Omental fat pad (tissue), 4 donors: Measurements from ENCODE around the gene GPR137C. TPM values are rescaled to one million over a fixed set of nuclear protein-coding genes. Genes with fewer than 3 reads are reported as not detected.
"Not testable (repeated sequence)": the region's sequence is repeated elsewhere in the genome, so short reads cannot be mapped to it uniquely, and the experiment has no call there.

Experiments
- ATAC-seq: fragments of 150-250 bp; one replicate; pipeline ENCODE4 v1.9.1; 2016; ENCODE audit warnings: mild to moderate bottlenecking, moderate library complexity; ENCODE audit not compliant: low FRiP score
- DNase-seq: peaks from one replicate; pipeline ENCODE4 v3.0.0-alpha.2; 2019; ENCODE audit warnings: low spot score
- CTCF ChIP-seq, 3 donors: fragments of 450-650 bp; IDR thresholded peaks; one replicate each; pipeline ENCODE4 v1.5.1; 2016 to 2017; ENCODE audit warnings: antibody characterized with exemption in 3 of 3, mild to moderate bottlenecking in 3 of 3, moderate library complexity in 2 of 3
- total RNA-seq, 4 donors: library from RNA; depleted of rRNA; stranded (reverse); fragments of >200 nt; gene quantifications; one replicate each; pipeline ENCODE4 v1.1.0, GENCODE V29; 2016

Gene GPR137C
- total RNA-seq, 4 donors from 2014 or later = 0.25 to 1.1 (median 0.71) TPM

DNA sequence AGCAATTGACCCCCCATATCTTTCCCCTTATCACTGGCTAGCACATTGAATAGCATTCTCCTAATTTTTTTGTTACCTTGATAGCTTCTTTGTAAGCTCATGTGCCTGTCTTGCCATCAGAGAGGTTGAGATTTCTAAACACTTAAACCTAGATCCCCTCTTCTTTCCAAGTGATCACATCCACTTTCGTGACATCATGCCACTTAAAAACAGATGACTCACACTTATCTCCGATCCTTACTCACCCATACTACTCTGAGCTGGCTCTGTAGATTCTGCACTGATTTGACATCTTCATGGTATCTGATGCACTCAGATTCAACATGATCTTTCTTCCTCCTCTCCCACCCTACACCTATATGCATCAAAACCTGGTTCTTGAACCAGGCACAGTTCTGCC lies 10.5 kb downstream of the GPR137C start:
- DNase-seq = no peak
- ATAC-seq = no peak
- TF ChIP-seq CTCF (IDR thresholded peaks at IDR 0.05) = no peak

GRCh38 chr14:52568454-52568853 lies 15.8 kb downstream of the GPR137C start:
- DNase-seq, ATAC-seq: not testable (repeated sequence)

DNA sequence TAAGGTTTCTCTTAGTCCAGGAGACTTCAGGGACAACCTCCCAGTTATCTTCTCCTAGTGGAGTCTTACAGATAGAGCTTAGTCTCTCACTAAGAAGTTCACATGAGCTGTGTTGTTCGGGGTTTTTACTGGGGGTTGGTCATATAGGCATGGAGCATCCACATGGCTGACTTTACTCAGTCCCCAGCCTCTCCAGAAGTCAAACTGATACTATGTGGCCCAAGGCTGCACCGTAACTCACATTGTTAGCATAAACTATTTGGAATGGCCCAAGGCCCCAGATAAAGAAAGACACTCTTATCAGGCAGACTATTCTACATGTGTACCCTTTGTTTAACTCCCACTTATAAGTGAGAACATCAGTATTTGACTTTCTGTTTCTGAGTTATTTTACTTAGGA lies 23.2 kb downstream of the GPR137C start:
- no peak for ATAC-seq
- no peak for TF ChIP-seq CTCF (IDR thresholded peaks at IDR 0.05)

DNA sequence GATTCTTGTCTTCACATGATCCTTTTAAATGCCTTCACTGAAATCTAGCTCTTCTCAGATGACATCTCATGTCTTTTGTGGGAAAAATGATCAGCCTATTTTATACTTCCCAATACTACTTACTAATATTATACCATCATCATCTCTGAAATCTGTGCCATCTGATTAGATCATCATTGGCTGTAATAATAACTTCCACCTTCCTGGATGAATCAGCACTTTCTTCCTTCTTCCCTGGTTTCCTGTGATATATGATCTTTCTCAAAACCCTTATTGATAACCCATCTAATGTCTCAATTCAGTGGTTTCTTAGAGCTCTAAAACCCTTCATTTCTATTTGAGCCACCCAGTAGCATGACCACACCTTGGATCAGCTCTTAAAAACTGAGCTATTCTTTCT lies 30.9 kb downstream of the GPR137C start:
- DNase-seq = no peak
- TF ChIP-seq CTCF (IDR thresholded peaks at IDR 0.05) = no peak
- no peak for ATAC-seq

More for the DNA sequence above, 23.2 kb downstream of the GPR137C start:
- no peak for DNase-seq

GRCh38 chr14:52589646-52590045 lies 37.0 kb downstream of the GPR137C start:
- no peak for TF ChIP-seq CTCF (IDR thresholded peaks at IDR 0.05)
- ATAC-seq = no peak
- no peak for DNase-seq

DNA sequence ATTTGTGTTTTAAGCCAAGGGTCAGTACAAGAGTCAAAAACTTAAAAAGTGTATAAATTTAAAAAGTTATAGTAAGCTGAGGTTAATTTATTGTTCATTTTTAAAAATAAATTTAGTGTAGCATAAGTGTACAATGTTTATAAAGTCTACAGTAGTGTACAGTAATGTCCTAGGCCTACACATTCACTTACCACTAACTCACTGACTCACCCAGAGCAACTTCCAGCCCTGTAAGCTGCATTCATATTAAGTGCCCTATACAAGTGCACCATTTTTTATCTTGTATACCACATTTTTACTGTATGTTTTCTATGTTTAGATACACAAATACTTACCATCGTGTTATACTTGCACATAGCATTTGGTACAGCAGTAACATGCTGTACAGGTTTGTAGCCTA lies 37.7 kb downstream of the GPR137C start:
- TF ChIP-seq CTCF (IDR thresholded peaks at IDR 0.05) = no peak
- ATAC-seq (no peak), DNase-seq (no peak)

DNA sequence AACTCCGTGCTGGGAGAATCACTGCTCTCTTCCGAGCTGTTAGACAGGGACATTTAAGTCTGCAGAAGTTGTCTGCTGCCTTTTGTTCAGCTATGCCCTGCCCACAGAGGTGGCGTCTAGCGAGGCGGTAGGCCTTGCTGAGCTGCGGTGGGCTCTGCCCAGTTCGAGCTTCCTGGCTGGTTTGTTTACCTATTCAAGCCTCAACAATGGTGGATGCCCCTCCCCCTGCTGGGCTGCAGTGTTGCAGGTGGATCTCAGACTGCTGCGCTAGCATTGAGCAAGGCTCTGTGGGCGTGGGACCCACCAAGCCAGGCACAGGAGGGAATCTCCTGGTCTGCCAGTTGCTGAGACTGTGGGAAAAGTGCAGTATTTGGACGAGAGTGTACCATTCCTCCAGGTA lies 43.7 kb downstream of the GPR137C start:
- TF ChIP-seq CTCF (IDR thresholded peaks at IDR 0.05) = no peak
- DNase-seq = no peak
- no peak for ATAC-seq

DNA sequence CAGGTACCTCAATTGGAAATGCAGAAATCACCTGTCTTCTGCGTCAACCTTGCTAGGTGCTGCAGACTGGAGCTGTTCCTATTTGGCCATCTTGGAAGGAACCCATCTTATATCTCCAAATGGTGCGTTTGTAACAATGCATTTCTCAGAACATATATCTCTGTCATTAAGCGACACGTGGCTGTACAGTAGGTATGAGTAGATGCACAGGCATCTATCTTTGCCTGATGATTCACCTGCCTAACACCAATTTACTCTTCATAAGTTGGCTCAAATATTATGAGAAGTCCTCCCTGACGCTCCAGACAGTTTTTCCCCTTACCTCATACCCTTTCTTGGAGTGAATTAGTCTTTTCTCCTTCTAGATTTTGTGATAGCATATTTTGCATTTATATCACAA lies 44.2 kb downstream of the GPR137C start:
- TF ChIP-seq CTCF (IDR thresholded peaks at IDR 0.05) = no peak
- DNase-seq (no peak), ATAC-seq (no peak)
